GM18951 (cell line): ENCODE data around the gene ATAD3A.

Source experiments
- POLR2A ChIP-seq: IDR thresholded peaks from 4 replicates; pipeline ENCODE4 v1.6.1; 2011; ENCODE audit warnings: mild to moderate bottlenecking; ENCODE audit not compliant: insufficient read length, insufficient read depth; ENCODE audit errors: extremely low read depth
- in situ Hi-C: fragments of 300-500 bp; cut with MboI; formaldehyde crosslinking; loops from one replicate; pipeline ENCODE4 v1.12.0; 2022; ENCODE audit warnings: low sequenced_read_pairs, mixed read lengths, inconsistent platforms; ENCODE audit not compliant: unreplicated experiment

Gene ATAD3A

DNA sequence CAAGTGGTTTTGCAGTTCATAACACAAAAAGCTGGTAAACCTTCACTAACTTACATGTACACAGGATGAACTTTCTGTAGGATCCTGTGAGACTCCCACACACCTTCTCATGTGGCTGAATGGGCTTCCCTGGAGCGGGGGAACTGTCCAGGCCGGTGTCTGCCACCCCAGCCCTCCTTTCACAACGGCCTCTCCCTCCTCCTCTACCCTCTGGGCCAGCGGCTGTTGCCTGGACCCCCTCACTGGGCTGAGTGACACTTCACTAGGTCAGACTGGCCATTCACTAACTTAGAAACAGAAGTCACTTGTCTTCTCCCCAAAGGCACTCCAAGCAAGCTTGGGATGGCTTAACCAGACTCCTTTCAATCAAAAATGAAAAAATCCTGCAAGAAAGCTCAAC lies 46.6 kb downstream of the ATAD3A start:
- in situ Hi-C loops: no loop called here
- TF ChIP-seq POLR2A: no peak

DNA sequence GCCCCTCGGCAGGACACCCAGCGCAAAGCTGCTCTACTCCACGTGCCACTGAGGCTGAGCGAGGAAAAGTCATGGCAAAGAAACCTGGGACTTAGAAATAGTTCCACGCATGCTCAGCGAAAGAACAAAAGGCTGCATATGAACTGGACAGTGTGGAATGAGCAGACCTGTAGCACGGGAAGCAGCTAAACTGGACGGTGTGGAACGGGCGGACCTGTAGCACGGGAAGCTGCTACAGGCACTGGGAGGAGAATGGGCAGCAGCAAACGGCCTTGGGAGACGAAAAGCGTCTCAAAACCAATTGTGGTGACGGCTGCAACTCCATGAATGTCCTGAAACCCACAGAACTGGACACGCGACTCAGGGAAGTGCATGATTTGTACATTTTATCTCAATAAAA lies 47.1 kb downstream of the ATAD3A start:
- TF ChIP-seq POLR2A: no peak
- in situ Hi-C loops: no loop called here

GRCh38 chr1:1560178-1560577 lies 48.2 kb downstream of the ATAD3A start:
- TF ChIP-seq POLR2A: peak; percentile 13
- in situ Hi-C loops: no loop called here

DNA sequence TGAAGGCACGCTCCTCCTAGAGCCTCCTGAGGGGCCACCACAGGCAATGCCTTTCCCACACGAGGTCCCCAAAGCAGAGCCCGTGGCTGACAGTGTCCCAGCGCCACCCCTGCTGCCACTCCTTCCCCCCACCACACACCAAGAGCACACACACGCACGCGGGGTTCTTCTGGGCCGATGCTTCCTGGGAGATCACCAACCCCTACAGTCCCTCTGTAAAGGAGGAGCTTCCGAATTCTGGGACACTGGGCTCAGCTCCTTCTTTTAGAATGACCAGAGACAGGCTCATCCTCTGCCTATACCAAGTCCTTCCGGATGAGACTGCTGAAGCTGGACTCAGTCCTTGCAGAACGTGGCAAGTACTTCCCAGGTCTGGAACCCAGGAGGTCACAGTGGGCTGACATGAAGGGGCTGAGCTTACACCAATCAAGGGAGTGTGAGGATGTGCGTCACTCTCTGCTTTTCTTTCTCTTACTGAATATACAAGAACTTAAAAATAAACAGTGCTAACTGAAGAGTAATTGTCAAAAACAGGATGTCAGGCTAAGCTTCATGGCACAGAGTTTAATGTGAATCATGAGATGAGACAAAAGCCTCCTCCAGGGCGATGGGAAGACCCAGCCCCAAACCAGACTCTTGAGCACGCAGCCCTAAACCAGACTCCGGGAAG lies 50.0 kb downstream of the ATAD3A start:
- in situ Hi-C loops: no loop called here
- TF ChIP-seq POLR2A: peak; percentile 13

DNA sequence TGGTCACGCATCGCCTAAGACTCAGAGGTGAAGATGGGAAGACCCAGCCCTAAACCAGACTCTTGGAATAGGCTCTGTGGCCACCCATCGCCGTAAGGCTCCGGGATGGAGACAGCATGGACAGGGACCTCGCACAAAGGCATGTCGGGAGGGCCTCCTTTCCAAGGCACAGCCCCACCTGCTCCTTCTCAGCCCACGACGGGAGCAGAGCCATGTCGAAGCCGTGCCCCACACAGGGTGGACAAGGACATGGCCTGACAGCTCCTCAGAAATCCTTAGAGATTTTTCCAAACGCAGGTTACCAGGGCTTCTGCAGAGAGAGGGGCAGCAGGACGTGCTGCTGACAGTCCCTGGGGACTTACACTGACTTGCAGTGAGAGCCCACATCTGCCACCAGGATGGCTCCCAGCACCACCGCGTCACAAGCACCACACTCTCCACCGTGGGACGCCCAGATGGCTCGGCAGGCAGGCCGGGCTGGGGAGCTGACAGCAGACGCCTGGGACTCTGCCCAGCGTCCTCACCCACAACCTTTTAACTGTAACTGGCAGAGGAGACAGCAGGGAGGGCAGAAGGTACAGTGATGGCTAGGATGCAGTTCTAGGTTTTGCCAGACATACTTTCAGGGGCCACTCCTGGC lies 50.7 kb downstream of the ATAD3A start:
- no peak for TF ChIP-seq POLR2A
- in situ Hi-C loops: no loop called here

GRCh38 chr1:1563688-1564087 lies 51.7 kb downstream of the ATAD3A start:
- no peak for TF ChIP-seq POLR2A
- in situ Hi-C loops: no loop called here

- TF ChIP-seq POLR2A: no peak
- in situ Hi-C loops: no loop called here
Measured at GRCh38 chr1:1564268-1564667, 52.3 kb downstream of the ATAD3A start.

DNA sequence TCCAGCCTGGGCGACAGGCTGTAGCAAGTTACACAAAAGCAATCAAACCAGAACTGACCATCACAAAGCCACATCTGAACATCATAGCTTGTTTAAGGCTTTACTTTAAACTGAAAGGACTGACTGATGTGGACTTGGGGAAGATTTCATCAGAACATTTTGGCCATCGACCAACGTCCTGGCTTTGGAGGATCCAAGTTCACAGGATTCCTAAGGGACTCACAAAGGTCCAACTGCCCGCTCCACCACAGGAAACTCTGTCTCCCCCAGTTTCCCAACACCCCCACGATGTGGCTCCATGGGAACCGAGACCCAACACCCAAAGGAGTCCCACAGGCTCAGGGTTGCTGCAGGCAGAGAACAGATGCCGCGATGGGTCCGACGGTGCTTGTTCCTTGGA lies 53.4 kb downstream of the ATAD3A start:
- in situ Hi-C loops: no loop called here

GRCh38 chr1:1567152-1567875 lies 55.4 kb downstream of the ATAD3A start:
- in situ Hi-C loops: no loop called here
- no peak for TF ChIP-seq POLR2A

More for the DNA sequence above, 53.4 kb downstream of the ATAD3A start:
- no peak for TF ChIP-seq POLR2A

GRCh38 chr1:1567891-1568291 lies 55.9 kb downstream of the ATAD3A start:
- TF ChIP-seq POLR2A: no peak
- in situ Hi-C loops: no loop called here

DNA sequence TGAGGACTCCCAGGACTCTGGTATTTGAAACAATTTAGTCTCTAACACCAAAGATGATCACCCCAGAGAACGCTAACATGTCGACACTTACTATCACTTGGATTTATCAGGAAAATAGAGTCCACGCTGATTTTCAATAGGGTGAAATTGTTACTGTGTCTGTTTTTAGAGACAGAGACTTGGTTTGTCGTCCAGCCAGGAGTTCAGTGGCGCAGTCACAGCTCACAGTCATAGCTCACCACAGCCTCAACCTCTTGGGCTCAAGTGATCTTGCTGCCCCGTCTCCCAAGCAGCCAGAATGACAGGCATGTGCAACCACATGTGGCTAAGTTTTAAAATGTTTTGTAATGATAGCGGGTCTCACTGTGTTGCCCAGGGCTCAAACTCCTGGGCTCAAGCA lies 57.4 kb downstream of the ATAD3A start:
- in situ Hi-C loops: no loop called here
- TF ChIP-seq POLR2A: no peak

GRCh38 chr1:1573843-1574720 lies 62.1 kb downstream of the ATAD3A start:
- in situ Hi-C loops: no loop called here
- no peak for TF ChIP-seq POLR2A
